MCF 10A (cell line): ENCODE measurements around the gene C9orf153. TPM values are rescaled to one million over a fixed set of nuclear protein-coding genes. Genes with fewer than 3 reads are reported as not detected.
"Not testable (repeated sequence)": the region's sequence is repeated elsewhere in the genome, so short reads cannot be mapped to it uniquely, and the experiment has no call there.

Experiments used
- BruUV-seq: library from RNA; stranded (reverse); fragments of 400-500 nt; replicated peaks from 2 replicates; lab custom pipeline; 2021; lab: Mats Ljungman, UMichigan
- CTCF ChIA-PET: fragments of 300-600 bp; sonication (Branson Sonifier 250); formaldehyde crosslinking; extraction: SDS; loops from one replicate; lab custom pipeline; 2021; ENCODE audit warnings: antibody characterized with exemption, inconsistent platforms; lab: Yijun Ruan, JAX
- POLR2A ChIA-PET: fragments of 300-600, 350-650 bp; sonication (Branson Sonifier 250); formaldehyde crosslinking; extraction: SDS; loops from one replicate; lab custom pipeline; 2020; ENCODE audit warnings: antibody characterized with exemption, inconsistent platforms; lab: Yijun Ruan, JAX
- DNase-seq: peaks from one replicate; pipeline ENCODE4 v3.0.0-alpha.2; 2018; ENCODE audit not compliant: unreplicated experiment
- H3K27ac Mint-ChIP-seq: one replicate; pipeline ENCODE4 v1.8.0; 2022; ENCODE audit warnings: mild to moderate bottlenecking, low read depth, mixed read lengths; ENCODE audit not compliant: unreplicated experiment
- H3K27me3 Mint-ChIP-seq: one replicate; pipeline ENCODE4 v1.8.0; 2022; ENCODE audit warnings: mixed read lengths; ENCODE audit not compliant: insufficient read depth, unreplicated experiment
- H3K36me3 Mint-ChIP-seq: one replicate; pipeline ENCODE4 v1.8.0; 2022; ENCODE audit warnings: mild to moderate bottlenecking, moderate library complexity, mixed read lengths; ENCODE audit not compliant: insufficient read depth, unreplicated experiment
- H3K4me1 Mint-ChIP-seq: one replicate; pipeline ENCODE4 v1.8.0; 2022; ENCODE audit warnings: mixed read lengths; ENCODE audit not compliant: insufficient read depth, unreplicated experiment
- H3K4me3 Mint-ChIP-seq: one replicate; pipeline ENCODE4 v1.8.0; 2022; ENCODE audit warnings: mild to moderate bottlenecking, moderate library complexity, mixed read lengths; ENCODE audit not compliant: unreplicated experiment
- H3K9me3 Mint-ChIP-seq: one replicate; pipeline ENCODE4 v1.8.0; 2022; ENCODE audit warnings: mixed read lengths; ENCODE audit not compliant: unreplicated experiment
- CTCF ChIP-seq: fragments of 200-600 bp; IDR thresholded peaks from one replicate; pipeline ENCODE4 v1.8.0; 2022; ENCODE audit warnings: antibody characterized with exemption, mild to moderate bottlenecking; ENCODE audit not compliant: unreplicated experiment
- intact Hi-C: fragments of 100-400 bp; cut with micrococcal nuclease; formaldehyde crosslinking; loops from 2 replicates; pipeline ENCODE4 v1.14.1; 2022
- total RNA-seq: library from RNA; stranded (reverse); gene quantifications from 2 replicates; pipeline ENCODE4 v1.2.3, GENCODE V29; 2022

Gene C9orf153
- total RNA-seq, 1 experiment from 2014 or later = 0.19 TPM

- no TSS peak for BruUV-seq
- no peaks in the 10 kb centered on the region for H3K9me3 Mint-ChIP-seq
- no peaks in the 10 kb centered on the region for H3K27me3 Mint-ChIP-seq
- peaks cover 23% of the 10 kb centered on the region for H3K4me1 Mint-ChIP-seq
- POLR2A ChIA-PET = interaction anchor here (0.6 to 1.2 kb wide), 2 partner anchors 19 to 105 kb away, joined by 3 read pairs; no protein-coding TSS in a partner anchor
- TF ChIP-seq CTCF = no peak
- intact Hi-C loops = no loop called here
- no peak for DNase-seq
- peaks cover 96% of the 10 kb centered on the region for H3K36me3 Mint-ChIP-seq
- no peak overlapping the region for H3K4me3 Mint-ChIP-seq
- CTCF ChIA-PET = no interaction called here
- H3K27ac Mint-ChIP-seq = peak overlapping the region; percentile 49
Observed at GRCh38 chr9:86301686-86302085, 42.2 kb upstream of the C9orf153 start.

GRCh38 chr9:86300701-86301100 is 41.2 kb upstream of the C9orf153 start:
- Mint-ChIP-seq H3K4me1 (peaks cover 23% of the 10 kb centered on the region), H3K36me3 (peaks cover 96% of the 10 kb centered on the region), H3K27me3 (no peaks in the 10 kb centered on the region), H3K4me3 (no peak overlapping the region), H3K27ac (no peak overlapping the region), H3K9me3 (no peaks in the 10 kb centered on the region)
- no TSS peak for BruUV-seq
- ChIA-PET CTCF (no interaction called here), POLR2A (interaction anchor here (0.8 to 2.6 kb wide), 2 partner anchors 7 to 18 kb away, joined by 5 to 7 read pairs; partner anchors contain the start of gene ISCA1)
- no peak for TF ChIP-seq CTCF
- no peak for DNase-seq
- intact Hi-C loops = no loop called here

- DNase-seq = no peak
- no TSS peak for BruUV-seq
- H3K4me3 Mint-ChIP-seq = no peak overlapping the region
- no peak overlapping the region for H3K27ac Mint-ChIP-seq
- H3K4me1 Mint-ChIP-seq = peaks cover 21% of the 10 kb centered on the region
- H3K36me3 Mint-ChIP-seq = peaks cover 95% of the 10 kb centered on the region
- H3K9me3 Mint-ChIP-seq = no peaks in the 10 kb centered on the region
- ChIA-PET CTCF (no interaction called here), POLR2A (interaction anchor here (0.5 to 2.6 kb wide), 2 partner anchors 9 to 31 kb away, joined by 3 to 7 read pairs; no protein-coding TSS in a partner anchor)
- intact Hi-C loops = loop anchor here (5.0 kb wide), 1 partner anchor 48 kb away; no protein-coding TSS in a partner anchor
- TF ChIP-seq CTCF = no peak
- H3K27me3 Mint-ChIP-seq = no peaks in the 10 kb centered on the region
Observed at GRCh38 chr9:86298873-86299272, 39.4 kb upstream of the C9orf153 start.

- BruUV-seq, POLR2A ChIA-PET, DNase-seq, H3K4me3 Mint-ChIP-seq, H3K9me3 Mint-ChIP-seq, H3K4me1 Mint-ChIP-seq, intact Hi-C loops, H3K27ac Mint-ChIP-seq, H3K27me3 Mint-ChIP-seq, CTCF ChIA-PET: not testable (repeated sequence)
- H3K36me3 Mint-ChIP-seq = peaks cover 92% of the 10 kb centered on the region
Observed at GRCh38 chr9:86290341-86290740, 30.9 kb upstream of the C9orf153 start.
